Measurements from ENCODE around the gene ATP5ME.

The ATP5ME gene

DNA sequence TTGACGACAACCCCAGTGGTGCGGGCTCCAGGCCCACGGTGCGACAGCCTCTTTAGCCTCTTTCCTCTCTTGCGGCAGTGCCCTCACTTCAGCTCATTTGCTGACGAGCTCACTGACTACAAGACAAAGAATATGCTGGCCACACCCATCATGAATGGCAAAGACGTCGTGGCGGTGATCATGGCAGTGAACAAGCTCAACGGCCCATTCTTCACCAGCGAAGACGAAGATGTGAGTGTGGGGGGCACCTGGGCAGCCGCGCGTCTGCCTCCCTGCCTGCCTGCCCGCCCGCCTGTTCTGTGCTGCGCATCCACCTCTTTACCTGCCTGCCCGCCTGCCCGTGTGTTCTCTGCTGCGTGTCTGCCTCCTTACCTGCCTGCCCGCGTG lies 39.5 kb downstream of the ATP5ME start:
- TF ChIP-seq, protein P1, sequence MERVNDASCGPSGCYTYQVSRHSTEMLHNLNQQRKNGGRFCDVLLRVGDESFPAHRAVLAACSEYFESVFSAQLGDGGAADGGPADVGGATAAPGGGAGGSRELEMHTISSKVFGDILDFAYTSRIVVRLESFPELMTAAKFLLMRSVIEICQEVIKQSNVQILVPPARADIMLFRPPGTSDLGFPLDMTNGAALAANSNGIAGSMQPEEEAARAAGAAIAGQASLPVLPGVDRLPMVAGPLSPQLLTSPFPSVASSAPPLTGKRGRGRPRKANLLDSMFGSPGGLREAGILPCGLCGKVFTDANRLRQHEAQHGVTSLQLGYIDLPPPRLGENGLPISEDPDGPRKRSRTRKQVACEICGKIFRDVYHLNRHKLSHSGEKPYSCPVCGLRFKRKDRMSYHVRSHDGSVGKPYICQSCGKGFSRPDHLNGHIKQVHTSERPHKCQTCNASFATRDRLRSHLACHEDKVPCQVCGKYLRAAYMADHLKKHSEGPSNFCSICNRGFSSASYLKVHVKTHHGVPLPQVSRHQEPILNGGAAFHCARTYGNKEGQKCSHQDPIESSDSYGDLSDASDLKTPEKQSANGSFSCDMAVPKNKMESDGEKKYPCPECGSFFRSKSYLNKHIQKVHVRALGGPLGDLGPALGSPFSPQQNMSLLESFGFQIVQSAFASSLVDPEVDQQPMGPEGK (CRISPR knock-in tag; IDR thresholded peaks at IDR 0.05; ENCODE audit: borderline replicate concordance) = no peak
- no peak for TF ChIP-seq BACH2 (CRISPR knock-in tag; IDR thresholded peaks at IDR 0.05; ENCODE audit: borderline replicate concordance)
- no peak for TF ChIP-seq TCF4 (CRISPR knock-in tag; IDR thresholded peaks at IDR 0.05; ENCODE audit: borderline replicate concordance)
- TF ChIP-seq, protein P2, sequence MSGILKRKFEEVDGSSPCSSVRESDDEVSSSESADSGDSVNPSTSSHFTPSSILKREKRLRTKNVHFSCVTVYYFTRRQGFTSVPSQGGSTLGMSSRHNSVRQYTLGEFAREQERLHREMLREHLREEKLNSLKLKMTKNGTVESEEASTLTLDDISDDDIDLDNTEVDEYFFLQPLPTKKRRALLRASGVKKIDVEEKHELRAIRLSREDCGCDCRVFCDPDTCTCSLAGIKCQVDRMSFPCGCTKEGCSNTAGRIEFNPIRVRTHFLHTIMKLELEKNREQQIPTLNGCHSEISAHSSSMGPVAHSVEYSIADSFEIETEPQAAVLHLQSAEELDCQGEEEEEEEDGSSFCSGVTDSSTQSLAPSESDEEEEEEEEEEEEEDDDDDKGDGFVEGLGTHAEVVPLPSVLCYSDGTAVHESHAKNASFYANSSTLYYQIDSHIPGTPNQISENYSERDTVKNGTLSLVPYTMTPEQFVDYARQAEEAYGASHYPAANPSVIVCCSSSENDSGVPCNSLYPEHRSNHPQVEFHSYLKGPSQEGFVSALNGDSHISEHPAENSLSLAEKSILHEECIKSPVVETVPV (CRISPR knock-in tag; IDR thresholded peaks at IDR 0.05) = no peak
- TF ChIP-seq CSDC2 (CRISPR knock-in tag; IDR thresholded peaks at IDR 0.05) = no peak
- no peak for TF ChIP-seq SNAI2 (CRISPR knock-in tag; IDR thresholded peaks at IDR 0.05)
- TF ChIP-seq, protein P3, sequence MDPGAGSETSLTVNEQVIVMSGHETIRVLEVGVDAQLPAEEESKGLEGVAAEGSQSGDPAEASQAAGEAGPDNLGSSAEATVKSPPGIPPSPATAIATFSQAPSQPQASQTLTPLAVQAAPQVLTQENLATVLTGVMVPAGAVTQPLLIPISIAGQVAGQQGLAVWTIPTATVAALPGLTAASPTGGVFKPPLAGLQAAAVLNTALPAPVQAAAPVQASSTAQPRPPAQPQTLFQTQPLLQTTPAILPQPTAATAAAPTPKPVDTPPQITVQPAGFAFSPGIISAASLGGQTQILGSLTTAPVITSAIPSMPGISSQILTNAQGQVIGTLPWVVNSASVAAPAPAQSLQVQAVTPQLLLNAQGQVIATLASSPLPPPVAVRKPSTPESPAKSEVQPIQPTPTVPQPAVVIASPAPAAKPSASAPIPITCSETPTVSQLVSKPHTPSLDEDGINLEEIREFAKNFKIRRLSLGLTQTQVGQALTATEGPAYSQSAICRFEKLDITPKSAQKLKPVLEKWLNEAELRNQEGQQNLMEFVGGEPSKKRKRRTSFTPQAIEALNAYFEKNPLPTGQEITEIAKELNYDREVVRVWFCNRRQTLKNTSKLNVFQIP (CRISPR knock-in tag; IDR thresholded peaks at IDR 0.05; ENCODE audit: borderline replicate concordance, low read depth) = no peak
- TF ChIP-seq ARNTL (CRISPR knock-in tag; IDR thresholded peaks at IDR 0.05; ENCODE audit: borderline replicate concordance, low read depth) = no peak
- TF ChIP-seq ZNF8 (CRISPR knock-in tag; IDR thresholded peaks at IDR 0.05) = no peak
- no peak for TF ChIP-seq PPARA (CRISPR knock-in tag; IDR thresholded peaks at IDR 0.05; ENCODE audit: borderline replicate concordance)
- TF ChIP-seq RARB (CRISPR knock-in tag; IDR thresholded peaks at IDR 0.05) = no peak
- TF ChIP-seq ZNF70 (CRISPR knock-in tag; IDR thresholded peaks at IDR 0.05) = no peak
- no peak for TF ChIP-seq ZNF565 (CRISPR knock-in tag; conservative IDR thresholded peaks at IDR 0.05; ENCODE audit: low read depth)
- no peak for TF ChIP-seq ZFP3 (CRISPR knock-in tag; IDR thresholded peaks at IDR 0.05)
- TF ChIP-seq ISL1 (CRISPR knock-in tag; IDR thresholded peaks at IDR 0.05) = no peak
- no peak for TF ChIP-seq ESRRG (CRISPR knock-in tag; IDR thresholded peaks at IDR 0.05)
- TF ChIP-seq TOX (CRISPR knock-in tag; IDR thresholded peaks at IDR 0.05; ENCODE audit: borderline replicate concordance) = no peak
- no peak for ATAC-seq

DNA sequence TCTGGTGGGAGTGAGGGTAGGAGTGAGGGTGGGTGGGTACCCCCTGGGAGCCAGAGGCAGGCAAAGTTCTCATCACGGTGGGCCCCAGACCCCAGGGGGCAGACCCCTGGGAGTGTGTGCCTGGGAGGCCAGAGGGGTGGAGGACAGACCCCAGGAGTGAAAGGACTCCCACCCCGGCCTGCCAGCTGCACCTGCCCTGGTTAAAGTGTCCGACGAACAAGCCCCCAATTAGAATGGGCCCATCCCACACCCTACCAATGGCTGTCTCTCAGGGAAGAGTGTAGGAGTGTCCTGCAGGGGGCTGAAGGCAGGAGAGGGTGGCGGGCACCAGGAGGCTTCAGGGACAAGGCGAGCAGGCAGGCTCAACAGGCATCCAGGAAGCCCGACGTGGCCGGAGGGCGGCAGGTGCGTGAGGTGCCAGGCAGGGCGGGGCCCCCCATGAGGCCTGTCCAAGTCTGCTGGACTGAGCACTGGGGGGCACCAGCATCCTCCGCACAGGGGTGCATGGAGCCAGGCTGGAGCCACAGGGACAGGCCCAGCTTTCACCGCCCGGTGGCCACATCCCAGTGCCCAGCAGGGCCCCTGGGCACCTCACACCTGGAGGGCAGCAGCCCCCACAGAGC lies 40.0 kb downstream of the ATP5ME start:
- ATAC-seq = no peak

More for the DNA sequence above, 40.0 kb downstream of the ATP5ME start:
- TF ChIP-seq ESRRG (CRISPR knock-in tag; IDR thresholded peaks at IDR 0.05) (no peak), PPARA (CRISPR knock-in tag; IDR thresholded peaks at IDR 0.05; ENCODE audit: borderline replicate concordance) (no peak), ISL1 (CRISPR knock-in tag; IDR thresholded peaks at IDR 0.05) (no peak), ZNF565 (CRISPR knock-in tag; conservative IDR thresholded peaks at IDR 0.05; ENCODE audit: low read depth) (no peak), ZC3H10 (CRISPR knock-in tag; IDR thresholded peaks at IDR 0.05) (no peak), ZNF8 (CRISPR knock-in tag; IDR thresholded peaks at IDR 0.05) (no peak), TOX (CRISPR knock-in tag; IDR thresholded peaks at IDR 0.05; ENCODE audit: borderline replicate concordance) (no peak), SNAI2 (CRISPR knock-in tag; IDR thresholded peaks at IDR 0.05) (no peak), ZNF70 (CRISPR knock-in tag; IDR thresholded peaks at IDR 0.05) (no peak), TCF4 (CRISPR knock-in tag; IDR thresholded peaks at IDR 0.05; ENCODE audit: borderline replicate concordance) (no peak), ZFP30 (CRISPR knock-in tag; IDR thresholded peaks at IDR 0.05) (no peak)
- TF ChIP-seq, protein P4, sequence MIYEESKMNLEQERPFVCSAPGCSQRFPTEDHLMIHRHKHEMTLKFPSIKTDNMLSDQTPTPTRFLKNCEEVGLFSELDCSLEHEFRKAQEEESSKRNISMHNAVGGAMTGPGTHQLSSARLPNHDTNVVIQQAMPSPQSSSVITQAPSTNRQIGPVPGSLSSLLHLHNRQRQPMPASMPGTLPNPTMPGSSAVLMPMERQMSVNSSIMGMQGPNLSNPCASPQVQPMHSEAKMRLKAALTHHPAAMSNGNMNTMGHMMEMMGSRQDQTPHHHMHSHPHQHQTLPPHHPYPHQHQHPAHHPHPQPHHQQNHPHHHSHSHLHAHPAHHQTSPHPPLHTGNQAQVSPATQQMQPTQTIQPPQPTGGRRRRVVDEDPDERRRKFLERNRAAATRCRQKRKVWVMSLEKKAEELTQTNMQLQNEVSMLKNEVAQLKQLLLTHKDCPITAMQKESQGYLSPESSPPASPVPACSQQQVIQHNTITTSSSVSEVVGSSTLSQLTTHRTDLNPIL (CRISPR knock-in tag; IDR thresholded peaks at IDR 0.05; ENCODE audit: low read depth) = no peak
- TF ChIP-seq, protein P1 (CRISPR knock-in tag; IDR thresholded peaks at IDR 0.05; ENCODE audit: borderline replicate concordance) = no peak
- TF ChIP-seq, protein P5, sequence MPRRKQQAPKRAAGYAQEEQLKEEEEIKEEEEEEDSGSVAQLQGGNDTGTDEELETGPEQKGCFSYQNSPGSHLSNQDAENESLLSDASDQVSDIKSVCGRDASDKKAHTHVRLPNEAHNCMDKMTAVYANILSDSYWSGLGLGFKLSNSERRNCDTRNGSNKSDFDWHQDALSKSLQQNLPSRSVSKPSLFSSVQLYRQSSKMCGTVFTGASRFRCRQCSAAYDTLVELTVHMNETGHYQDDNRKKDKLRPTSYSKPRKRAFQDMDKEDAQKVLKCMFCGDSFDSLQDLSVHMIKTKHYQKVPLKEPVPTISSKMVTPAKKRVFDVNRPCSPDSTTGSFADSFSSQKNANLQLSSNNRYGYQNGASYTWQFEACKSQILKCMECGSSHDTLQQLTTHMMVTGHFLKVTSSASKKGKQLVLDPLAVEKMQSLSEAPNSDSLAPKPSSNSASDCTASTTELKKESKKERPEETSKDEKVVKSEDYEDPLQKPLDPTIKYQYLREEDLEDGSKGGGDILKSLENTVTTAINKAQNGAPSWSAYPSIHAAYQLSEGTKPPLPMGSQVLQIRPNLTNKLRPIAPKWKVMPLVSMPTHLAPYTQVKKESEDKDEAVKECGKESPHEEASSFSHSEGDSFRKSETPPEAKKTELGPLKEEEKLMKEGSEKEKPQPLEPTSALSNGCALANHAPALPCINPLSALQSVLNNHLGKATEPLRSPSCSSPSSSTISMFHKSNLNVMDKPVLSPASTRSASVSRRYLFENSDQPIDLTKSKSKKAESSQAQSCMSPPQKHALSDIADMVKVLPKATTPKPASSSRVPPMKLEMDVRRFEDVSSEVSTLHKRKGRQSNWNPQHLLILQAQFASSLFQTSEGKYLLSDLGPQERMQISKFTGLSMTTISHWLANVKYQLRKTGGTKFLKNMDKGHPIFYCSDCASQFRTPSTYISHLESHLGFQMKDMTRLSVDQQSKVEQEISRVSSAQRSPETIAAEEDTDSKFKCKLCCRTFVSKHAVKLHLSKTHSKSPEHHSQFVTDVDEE (CRISPR knock-in tag; IDR thresholded peaks at IDR 0.05) = no peak

All from SK-N-SH treated with all-trans-retinoic acid at 6 μM for 48 hours (cell line).